NCI-H1436 treated with DMSO at 0.1 percent for 48 hours (cell line): Measurements from ENCODE around the gene MOCS1.

Experiments used
- DNase-seq: peaks from one replicate; lab custom pipeline; 2025; lab: John Stamatoyannopoulos, UW

MOCS1 gene

GRCh38 chr6:39924283-39924682 lies 10.0 kb downstream of the MOCS1 start:
- no peak for DNase-seq

GRCh38 chr6:39923861-39924260 lies 10.4 kb downstream of the MOCS1 start:
- DNase-seq = no peak

GRCh38 chr6:39923394-39923793 lies 10.9 kb downstream of the MOCS1 start:
- DNase-seq = no peak

GRCh38 chr6:39922821-39923220 lies 11.4 kb downstream of the MOCS1 start:
- no peak for DNase-seq

- DNase-seq = no peak
Observed at GRCh38 chr6:39920157-39920556, 14.1 kb downstream of the MOCS1 start.

- DNase-seq = no peak
Observed at GRCh38 chr6:39918831-39919230, 15.4 kb downstream of the MOCS1 start.

- DNase-seq = no peak
Observed at GRCh38 chr6:39917981-39918380, 16.3 kb downstream of the MOCS1 start.

- no peak for DNase-seq
Observed at GRCh38 chr6:39917329-39917728, 16.9 kb downstream of the MOCS1 start.

GRCh38 chr6:39915866-39916265 lies 18.4 kb downstream of the MOCS1 start:
- DNase-seq = no peak

- no peak for DNase-seq
Observed at GRCh38 chr6:39914239-39914638, 20.0 kb downstream of the MOCS1 start.

- DNase-seq = no peak
Observed at GRCh38 chr6:39913391-39913916, 20.8 kb downstream of the MOCS1 start.

- DNase-seq = no peak
Observed at GRCh38 chr6:39912446-39912845, 21.8 kb downstream of the MOCS1 start.

GRCh38 chr6:39911513-39912125 lies 22.6 kb downstream of the MOCS1 start:
- no peak for DNase-seq

GRCh38 chr6:39910744-39911143 lies 23.5 kb downstream of the MOCS1 start:
- DNase-seq = no peak

GRCh38 chr6:39910164-39910563 lies 24.1 kb downstream of the MOCS1 start:
- no peak for DNase-seq

- no peak for DNase-seq
Observed at GRCh38 chr6:39909701-39910100, 24.6 kb downstream of the MOCS1 start.

- DNase-seq = no peak
Observed at GRCh38 chr6:39908838-39909583, 25.3 kb downstream of the MOCS1 start.

- no peak for DNase-seq
Observed at GRCh38 chr6:39907871-39908575, 26.2 kb downstream of the MOCS1 start.

GRCh38 chr6:39906318-39906761 lies 27.9 kb downstream of the MOCS1 start:
- no peak for DNase-seq

- DNase-seq = no peak
Observed at GRCh38 chr6:39905640-39905975, 28.7 kb downstream of the MOCS1 start.

GRCh38 chr6:39904946-39905639 lies 29.2 kb downstream of the MOCS1 start:
- no peak for DNase-seq

- DNase-seq = no peak
Observed at GRCh38 chr6:39903656-39904055, 30.6 kb downstream of the MOCS1 start.
